HG03442 (cell line): Measurements from ENCODE around the gene PPP2R5B.

Source experiments
- ATAC-seq: cut with Tn5 transposase; IDR thresholded peaks from one replicate; pipeline ENCODE4 v1.9.1; 2021; ENCODE audit warnings: mild to moderate bottlenecking, moderate library complexity; ENCODE audit not compliant: unreplicated experiment

PPP2R5B gene

GRCh38 chr11:64888729-64889511, 35.6 kb upstream of the PPP2R5B start:
- ATAC-seq = no peak

- no peak for ATAC-seq
Measured at GRCh38 chr11:64890522-64890939, 34.0 kb upstream of the PPP2R5B start.

DNA sequence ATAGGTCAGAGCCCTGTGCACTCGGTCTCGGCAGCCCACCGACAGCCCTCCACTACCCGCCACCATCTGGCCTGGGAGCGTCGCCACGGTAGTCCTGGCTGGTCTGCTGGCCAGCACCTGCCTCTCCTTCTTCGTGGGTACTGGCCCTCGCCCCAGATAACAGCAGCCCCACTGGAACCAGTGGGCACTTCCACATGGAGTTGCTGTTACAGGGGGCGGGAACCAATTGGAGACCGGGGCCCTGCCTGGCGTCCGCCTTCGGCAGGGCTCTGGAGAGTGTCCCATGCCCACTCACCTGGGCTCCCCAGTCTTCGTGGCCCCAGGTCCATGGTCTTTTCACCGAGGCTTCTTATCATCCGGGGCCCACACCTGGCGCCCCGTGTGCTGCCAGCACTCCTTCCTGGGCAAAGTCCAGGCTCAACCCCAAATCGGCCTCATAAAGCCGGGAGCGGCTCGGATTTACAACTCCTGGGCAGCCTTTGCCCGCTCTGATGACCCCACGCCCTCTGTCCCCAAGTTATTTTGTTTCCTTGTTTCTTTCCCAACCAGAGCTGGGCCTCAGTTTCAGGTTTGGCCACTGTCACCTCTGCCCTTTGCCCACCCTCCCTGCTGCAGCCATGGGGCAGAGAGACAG, 33.2 kb upstream of the PPP2R5B start:
- no peak for ATAC-seq

DNA sequence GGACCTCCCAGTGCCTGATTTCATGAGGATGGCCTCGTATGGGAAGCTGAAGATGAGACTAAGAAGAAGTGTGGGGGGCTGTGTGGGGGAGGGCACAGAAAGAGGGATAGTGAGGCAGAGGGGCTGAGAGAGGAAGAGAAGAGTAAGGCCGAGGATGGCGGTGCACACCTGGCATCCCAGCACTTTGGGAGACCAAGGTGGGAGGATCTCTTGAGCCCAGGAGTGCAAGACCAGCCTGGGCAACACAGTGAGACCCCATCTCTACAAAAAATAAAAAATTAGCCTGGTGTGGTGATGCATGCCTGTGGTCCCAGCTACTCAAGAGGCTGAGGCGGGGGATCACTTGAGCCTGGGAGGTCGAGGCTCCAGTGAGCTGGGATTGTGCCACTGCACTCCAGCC, 32.6 kb upstream of the PPP2R5B start:
- no peak for ATAC-seq

DNA sequence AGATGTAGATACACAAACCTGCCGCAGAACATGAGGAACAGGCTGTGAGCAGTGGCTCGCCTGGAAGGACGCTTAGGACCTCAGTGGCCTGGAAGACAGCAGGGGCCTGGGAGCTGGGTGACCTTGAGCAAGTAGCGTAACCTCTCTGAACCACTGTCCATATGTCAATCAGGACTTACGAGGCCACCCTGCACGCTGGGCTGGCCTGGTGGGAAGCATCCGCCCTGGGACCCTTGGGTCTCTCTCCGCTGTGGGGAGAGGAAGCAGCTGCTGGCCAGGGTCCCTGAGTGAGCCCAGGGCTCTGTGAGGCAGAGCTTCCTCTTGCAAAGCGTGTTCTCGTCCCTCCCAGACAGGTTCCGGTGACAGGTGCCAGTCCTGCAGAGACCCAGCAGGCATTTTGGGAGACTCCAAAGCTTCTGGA, 32.1 kb upstream of the PPP2R5B start:
- no peak for ATAC-seq

- ATAC-seq = no peak
Measured at GRCh38 chr11:64892838-64893193, 31.7 kb upstream of the PPP2R5B start.

GRCh38 chr11:64893194-64894069, 31.1 kb upstream of the PPP2R5B start:
- ATAC-seq = no peak

DNA sequence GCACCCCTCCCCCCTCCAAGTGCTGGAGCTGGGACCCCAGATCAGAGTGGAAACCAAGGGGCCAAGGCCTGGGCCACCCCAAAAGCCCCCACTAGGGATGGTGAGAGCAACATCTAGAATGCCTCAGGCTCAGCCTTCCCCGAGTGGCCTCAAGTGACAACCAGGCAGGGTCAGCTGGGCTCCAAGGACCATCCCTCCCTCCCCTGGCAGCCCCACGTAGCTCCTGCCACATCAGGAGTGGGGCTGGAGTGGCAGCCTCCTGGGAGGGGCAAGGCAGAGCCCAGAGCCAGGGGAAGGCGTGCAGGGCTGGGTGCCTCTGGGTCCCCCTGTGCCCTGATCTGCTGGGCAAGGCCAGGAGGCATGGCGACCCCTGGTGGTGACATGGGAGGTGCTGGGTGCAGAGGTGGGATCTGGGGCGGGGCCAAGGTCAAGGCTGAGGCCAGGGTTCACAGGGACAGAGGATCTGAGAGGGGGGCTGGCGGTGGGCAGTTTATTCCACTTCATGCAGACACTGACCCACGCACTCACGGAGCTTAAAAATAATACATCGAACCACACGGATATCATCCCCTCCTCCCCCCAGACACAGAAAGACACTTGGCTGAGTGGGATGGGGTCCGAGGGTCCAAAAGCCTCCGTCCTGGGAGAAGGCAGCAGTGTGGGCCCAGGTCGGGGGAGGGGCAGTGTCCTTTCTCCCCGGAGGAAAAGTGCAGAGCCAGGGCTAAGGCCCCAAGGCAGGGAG, 30.2 kb upstream of the PPP2R5B start:
- no peak for ATAC-seq

DNA sequence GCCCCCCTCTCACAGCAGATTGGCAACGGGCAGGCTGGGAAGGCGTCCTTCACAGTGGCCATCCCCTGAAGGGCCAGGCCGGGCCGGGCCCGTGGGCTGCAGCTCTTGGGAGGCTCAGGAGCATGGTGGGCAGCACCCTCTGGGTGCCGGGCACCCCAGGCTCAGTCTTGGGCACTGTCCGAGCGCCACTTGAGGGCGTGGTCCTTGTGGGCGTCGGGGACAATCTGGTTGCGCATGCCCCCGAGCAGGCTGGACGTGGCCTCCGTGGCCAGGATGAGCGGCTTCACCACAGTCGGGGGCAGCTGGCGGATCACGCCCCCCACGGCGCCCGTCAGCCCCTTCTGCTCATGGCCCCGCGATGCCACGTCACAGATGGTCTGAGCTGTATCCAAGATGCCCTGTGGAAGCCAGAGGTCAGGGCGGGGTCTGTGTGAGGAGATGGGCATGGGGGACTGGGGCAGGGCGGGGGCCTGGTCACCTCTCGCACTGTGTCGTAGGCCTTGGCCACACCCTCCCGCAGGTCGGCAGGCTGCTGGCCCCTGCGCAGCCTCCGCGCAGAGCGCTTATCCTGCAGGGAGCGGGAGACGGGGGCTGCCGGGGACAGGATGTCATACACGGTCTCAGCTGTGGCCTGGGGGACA, 29.6 kb upstream of the PPP2R5B start:
- ATAC-seq = no peak

DNA sequence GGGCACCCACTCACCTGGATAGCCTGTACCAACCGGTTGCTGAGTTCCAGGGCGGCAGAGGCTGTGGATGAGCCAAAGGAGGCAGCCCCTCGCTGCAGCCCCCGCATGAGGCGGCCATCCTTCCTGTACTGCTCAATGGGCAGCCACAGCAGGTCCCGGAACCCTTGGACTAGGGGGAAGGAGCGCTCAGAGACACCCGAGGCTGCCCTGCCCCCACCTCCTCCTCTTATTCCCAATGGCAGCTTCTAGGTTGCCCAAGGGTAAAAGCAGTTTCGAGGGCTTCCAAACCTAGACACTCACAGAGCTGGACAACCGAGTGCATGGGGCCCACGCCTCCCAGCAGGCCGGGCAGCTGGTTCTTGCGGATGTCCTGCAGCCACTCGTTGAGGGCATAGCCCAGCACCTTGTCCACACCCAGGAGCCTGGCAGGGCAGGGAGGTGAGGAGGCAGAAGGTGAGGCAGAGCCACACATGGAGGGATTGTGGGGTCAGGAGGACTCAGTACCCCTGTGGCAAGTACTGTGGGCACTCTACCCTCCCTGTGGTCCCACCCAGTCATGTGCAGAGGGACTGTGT, 28.0 kb upstream of the PPP2R5B start:
- no peak for ATAC-seq

DNA sequence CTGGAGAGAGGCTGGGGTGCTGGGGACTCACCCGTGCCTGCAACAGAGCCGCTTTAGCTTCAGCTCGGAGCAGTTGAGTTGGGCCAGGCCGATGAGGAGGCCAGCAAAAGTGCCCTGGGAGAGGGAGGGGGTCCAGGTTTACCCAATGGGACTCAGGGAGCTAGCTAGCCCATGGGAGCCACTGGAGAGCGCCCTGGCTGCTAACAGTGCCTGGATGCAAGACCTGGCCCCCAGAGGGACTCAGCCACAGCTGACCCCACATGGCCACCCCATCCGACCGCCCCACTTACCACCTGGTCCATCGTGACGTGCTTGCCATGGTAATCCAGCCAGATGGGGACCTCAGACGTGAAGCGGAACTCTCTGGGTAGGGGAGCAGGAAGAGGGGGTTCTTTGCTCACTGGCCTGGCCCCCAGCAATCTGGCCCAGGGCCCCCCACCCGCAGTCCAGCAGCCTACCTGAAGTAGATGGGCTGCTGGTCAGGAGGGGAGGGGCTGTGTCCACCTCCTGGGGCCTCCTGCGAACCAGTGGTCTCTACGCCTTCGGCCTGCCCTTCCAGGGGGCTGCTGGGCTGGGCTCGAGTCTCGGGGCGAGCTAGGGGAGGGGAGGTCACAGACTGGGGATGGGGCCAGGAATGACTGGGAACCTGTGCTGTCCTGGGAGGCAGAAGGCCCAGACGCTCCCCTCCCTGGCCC, 27.0 kb upstream of the PPP2R5B start:
- no peak for ATAC-seq

- no peak for ATAC-seq
Measured at GRCh38 chr11:64898076-64898445, 26.4 kb upstream of the PPP2R5B start.

DNA sequence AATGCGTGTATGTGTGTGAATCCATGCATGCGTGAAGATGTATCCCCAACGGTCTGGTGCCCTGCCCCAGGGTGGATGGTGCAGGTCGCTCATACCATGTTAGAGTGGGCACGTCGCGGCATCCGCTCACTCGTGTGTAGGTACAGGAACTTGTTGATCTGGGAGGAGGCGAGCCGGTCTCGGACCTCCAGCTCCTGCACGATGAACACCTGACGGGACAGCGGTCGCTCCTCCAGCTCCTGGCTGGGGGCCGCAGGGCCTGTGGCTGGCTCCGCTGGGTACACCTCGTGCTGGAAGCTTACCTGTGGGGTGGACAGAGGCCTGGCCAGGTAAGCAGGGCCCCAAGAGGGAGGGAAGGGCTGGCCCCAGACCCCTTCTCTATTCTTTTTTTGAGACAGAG, 25.9 kb upstream of the PPP2R5B start:
- no peak for ATAC-seq

GRCh38 chr11:64900263-64900678, 24.2 kb upstream of the PPP2R5B start:
- ATAC-seq = no peak

GRCh38 chr11:64900774-64901173, 23.7 kb upstream of the PPP2R5B start:
- ATAC-seq = no peak

DNA sequence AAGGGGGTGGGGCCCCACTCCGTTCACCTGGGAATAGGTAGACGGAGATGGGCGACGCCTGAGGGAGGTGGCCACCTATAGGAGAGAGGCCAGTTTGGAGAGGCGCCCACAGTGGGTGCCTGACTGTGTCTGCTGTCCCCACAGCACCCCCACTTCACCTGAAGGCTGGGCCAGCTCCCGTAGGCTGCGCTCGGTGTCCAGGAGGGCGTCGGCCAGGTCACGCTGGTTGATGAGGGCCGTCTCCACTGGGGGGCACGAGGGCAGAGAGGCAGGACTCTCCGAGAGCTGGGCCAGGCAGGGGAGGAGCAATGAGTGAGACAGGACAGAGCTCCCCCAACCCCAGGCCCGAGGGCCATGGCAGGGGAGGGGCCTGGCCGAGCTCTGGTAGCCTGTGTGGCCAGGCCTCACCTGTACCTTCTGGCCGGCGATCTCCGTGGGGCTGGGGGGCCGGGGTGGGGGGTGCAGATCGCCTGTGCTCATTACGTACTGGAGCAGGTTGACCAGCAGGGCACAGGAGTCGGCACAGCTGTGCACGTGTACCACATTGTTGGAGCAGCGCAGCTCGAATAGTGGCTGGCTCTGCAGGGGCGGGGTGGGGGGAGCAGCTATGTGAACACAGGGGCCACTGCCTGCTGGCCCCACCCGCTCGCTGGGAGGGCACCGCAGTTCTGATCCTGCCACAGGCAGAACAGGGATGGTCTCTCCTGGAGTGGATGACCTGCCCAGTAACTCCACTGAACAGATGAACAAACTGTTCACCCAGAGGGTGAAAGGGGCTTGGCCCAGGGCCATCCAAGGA, 22.2 kb upstream of the PPP2R5B start:
- no peak for ATAC-seq

- no peak for ATAC-seq
Measured at GRCh38 chr11:64903291-64903833, 21.1 kb upstream of the PPP2R5B start.

DNA sequence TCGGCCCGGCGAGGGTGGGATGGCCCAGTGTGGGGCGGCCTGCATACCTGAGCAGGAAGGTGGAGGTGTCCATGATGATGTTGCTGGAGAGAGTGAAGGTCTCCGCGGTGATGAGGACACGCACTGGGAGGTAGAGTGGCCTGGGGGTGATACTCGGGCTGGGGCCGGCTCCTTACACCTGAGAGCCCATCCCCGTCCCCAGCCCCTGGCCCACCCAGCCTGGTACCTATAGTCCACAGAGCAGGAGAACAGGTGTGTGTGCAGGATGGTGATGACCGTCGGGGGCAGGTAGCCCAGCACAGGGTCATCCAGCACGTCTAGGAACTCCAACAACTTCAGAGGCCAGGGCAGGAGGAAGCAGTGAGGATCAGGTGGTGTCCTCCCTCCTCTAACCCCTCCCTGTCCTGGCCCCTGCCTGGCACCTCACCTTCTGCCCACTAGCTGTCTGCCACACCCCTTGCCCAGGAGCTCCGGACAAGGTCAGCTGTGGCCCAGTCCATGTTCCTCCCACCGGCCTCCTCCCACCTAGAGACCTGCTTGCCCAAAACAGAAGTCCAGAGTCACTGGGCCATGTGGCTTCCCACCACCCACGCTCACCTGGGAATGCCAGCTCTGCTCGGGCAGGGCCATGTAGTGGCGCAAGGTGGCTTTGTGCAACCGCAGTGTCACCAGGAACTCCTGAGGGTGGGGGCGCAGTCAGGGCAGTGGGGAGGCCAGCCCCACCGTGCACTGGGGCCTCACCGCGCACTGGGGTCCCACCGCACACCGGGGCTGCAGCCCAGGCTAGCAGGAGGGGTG, 18.8 kb upstream of the PPP2R5B start:
- ATAC-seq = no peak
